HG02623 (cell line): ENCODE measurements around the gene FNDC3A.
"Not testable (repeated sequence)": the region's sequence is repeated elsewhere in the genome, so short reads cannot be mapped to it uniquely, and the experiment has no call there.

Experiments
- ATAC-seq: cut with Tn5 transposase; IDR thresholded peaks from one replicate; pipeline ENCODE4 v1.9.1; 2021; ENCODE audit warnings: moderate library complexity; ENCODE audit not compliant: unreplicated experiment

FNDC3A gene

GRCh38 chr13:49071341-49071937 lies 95.7 kb downstream of the FNDC3A start:
- no peak for ATAC-seq

GRCh38 chr13:49082653-49083536 lies 107.2 kb downstream of the FNDC3A start:
- ATAC-seq = peak; percentile 55

- no peak for ATAC-seq
Measured at GRCh38 chr13:49084961-49085360, 109.2 kb downstream of the FNDC3A start.

GRCh38 chr13:49086722-49087121 lies 111.0 kb downstream of the FNDC3A start:
- no peak for ATAC-seq

- no peak for ATAC-seq
Measured at GRCh38 chr13:49093376-49093775, 117.7 kb downstream of the FNDC3A start.

GRCh38 chr13:49097374-49097773 lies 121.7 kb downstream of the FNDC3A start:
- ATAC-seq = no peak

- no peak for ATAC-seq
Measured at GRCh38 chr13:49098198-49098597, 122.5 kb downstream of the FNDC3A start.

GRCh38 chr13:49098771-49099512 lies 123.2 kb downstream of the FNDC3A start:
- no peak for ATAC-seq

- ATAC-seq = no peak
Measured at GRCh38 chr13:49099513-49099877, 123.8 kb downstream of the FNDC3A start.

- no peak for ATAC-seq
Measured at GRCh38 chr13:49100637-49101570, 125.2 kb downstream of the FNDC3A start.

- no peak for ATAC-seq
Measured at GRCh38 chr13:49108196-49108595, 132.5 kb downstream of the FNDC3A start.

- ATAC-seq = no peak
Measured at GRCh38 chr13:49110122-49110912, 134.6 kb downstream of the FNDC3A start.

GRCh38 chr13:49110913-49111170 lies 135.1 kb downstream of the FNDC3A start:
- ATAC-seq = no peak

GRCh38 chr13:49112782-49113525 lies 137.2 kb downstream of the FNDC3A start:
- no peak for ATAC-seq

- ATAC-seq = no peak
Measured at GRCh38 chr13:49113526-49114286, 138.0 kb downstream of the FNDC3A start.

GRCh38 chr13:49116873-49117272 lies 141.2 kb downstream of the FNDC3A start:
- ATAC-seq = no peak

GRCh38 chr13:49118455-49118854 lies 142.7 kb downstream of the FNDC3A start:
- ATAC-seq = not testable (repeated sequence)

GRCh38 chr13:49124693-49125304 lies 149.1 kb downstream of the FNDC3A start:
- no peak for ATAC-seq
